ENCODE data around the gene NCAPH2. TPM values are rescaled to one million over a fixed set of nuclear protein-coding genes. Genes with fewer than 3 reads are reported as not detected.

NCAPH2 gene
- total RNA-seq, 4 donors from 2014 or later: 51.7 to 155 (median 55.4) TPM

DNA sequence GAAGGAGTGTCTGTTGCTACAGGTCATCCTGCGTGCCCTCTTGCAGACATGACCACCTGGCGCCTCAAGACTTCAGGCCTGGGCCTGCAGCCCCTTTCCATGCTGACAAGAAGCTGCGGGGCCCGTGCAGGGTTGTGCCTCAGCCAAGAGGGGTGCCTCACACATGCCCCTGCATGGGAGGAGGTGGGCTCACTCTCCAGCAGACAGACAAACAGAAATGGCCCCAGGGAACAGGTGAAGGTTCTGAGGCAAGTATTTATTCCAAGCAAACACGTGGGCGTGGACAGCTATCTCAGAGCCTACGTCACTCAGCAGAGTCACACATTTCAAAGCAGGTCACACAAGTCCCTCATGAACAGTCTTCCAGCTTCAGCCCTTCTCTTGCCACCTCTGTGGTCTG lies 60.6 kb downstream of the NCAPH2 start:
- DNase-seq: no peak
- no peaks in the 10 kb centered on the region for H3K36me3 ChIP-seq
- no peaks in the 10 kb centered on the region for H3K27me3 ChIP-seq
- no peak overlapping the region for H3K27ac ChIP-seq
- intact Hi-C loops (cut with DNase I; ENCODE audit: low total_unique reads): no loop called here
- no peaks in the 10 kb centered on the region for H3K4me1 ChIP-seq
- H3K9me3 ChIP-seq: no peaks in the 10 kb centered on the region
- H3K4me3 ChIP-seq: no peak overlapping the region
- no peak for TF ChIP-seq POLR2A (IDR thresholded peaks at IDR 0.05)
- TF ChIP-seq, protein P1, sequence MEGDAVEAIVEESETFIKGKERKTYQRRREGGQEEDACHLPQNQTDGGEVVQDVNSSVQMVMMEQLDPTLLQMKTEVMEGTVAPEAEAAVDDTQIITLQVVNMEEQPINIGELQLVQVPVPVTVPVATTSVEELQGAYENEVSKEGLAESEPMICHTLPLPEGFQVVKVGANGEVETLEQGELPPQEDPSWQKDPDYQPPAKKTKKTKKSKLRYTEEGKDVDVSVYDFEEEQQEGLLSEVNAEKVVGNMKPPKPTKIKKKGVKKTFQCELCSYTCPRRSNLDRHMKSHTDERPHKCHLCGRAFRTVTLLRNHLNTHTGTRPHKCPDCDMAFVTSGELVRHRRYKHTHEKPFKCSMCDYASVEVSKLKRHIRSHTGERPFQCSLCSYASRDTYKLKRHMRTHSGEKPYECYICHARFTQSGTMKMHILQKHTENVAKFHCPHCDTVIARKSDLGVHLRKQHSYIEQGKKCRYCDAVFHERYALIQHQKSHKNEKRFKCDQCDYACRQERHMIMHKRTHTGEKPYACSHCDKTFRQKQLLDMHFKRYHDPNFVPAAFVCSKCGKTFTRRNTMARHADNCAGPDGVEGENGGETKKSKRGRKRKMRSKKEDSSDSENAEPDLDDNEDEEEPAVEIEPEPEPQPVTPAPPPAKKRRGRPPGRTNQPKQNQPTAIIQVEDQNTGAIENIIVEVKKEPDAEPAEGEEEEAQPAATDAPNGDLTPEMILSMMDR (IDR thresholded peaks at IDR 0.05): no peak

- no peaks in the 10 kb centered on the region for H3K9me3 ChIP-seq
- intact Hi-C loops (cut with DNase I; ENCODE audit: low total_unique reads): no loop called here
- H3K36me3 ChIP-seq: no peaks in the 10 kb centered on the region
- TF ChIP-seq, protein P1 (IDR thresholded peaks at IDR 0.05): no peak
- TF ChIP-seq POLR2A (IDR thresholded peaks at IDR 0.05): no peak
- H3K4me1 ChIP-seq: no peaks in the 10 kb centered on the region
- no peaks in the 10 kb centered on the region for H3K27me3 ChIP-seq
- no peak overlapping the region for H3K4me3 ChIP-seq
- no peak for DNase-seq
- no peak overlapping the region for H3K27ac ChIP-seq
Measured at GRCh38 chr22:50569041-50569459, 61.0 kb downstream of the NCAPH2 start.

DNA sequence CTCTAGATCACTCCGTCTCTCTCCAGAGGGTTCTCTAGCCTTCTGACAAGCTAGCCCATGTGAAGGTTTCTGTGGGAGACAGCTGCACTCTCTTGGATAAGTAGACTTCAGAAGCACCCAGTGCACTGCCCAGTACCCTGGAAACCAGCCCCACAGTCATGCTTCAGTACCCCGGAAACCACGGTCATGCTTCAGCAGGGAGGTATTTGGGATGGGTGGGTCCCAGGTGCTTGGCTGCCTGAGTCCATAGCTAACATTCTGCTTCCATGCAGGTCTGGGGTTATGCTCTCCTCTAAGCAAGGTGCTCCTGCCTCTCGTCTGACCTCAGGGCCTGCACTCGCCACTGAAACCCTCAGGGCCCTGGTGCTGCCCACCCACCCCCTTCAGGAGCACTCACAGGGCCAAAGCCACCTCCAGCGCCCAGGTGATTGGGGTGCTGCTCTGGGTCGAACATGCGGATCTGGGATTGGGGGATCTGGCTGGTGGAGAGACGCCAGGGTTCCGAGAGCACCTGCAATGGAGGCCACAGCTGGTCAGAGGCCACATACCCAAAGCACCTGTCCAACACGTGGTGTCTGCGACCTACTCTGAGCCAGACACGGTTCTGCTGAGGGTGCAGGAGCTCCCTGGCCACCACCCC lies 62.0 kb downstream of the NCAPH2 start:
- no peak overlapping the region for H3K4me3 ChIP-seq
- intact Hi-C loops (cut with DNase I; ENCODE audit: low total_unique reads): no loop called here
- DNase-seq: no peak
- no peaks in the 10 kb centered on the region for H3K36me3 ChIP-seq
- no peaks in the 10 kb centered on the region for H3K4me1 ChIP-seq
- no peaks in the 10 kb centered on the region for H3K27me3 ChIP-seq
- no peaks in the 10 kb centered on the region for H3K9me3 ChIP-seq
- no peak overlapping the region for H3K27ac ChIP-seq
- TF ChIP-seq, protein P1 (IDR thresholded peaks at IDR 0.05): no peak
- no peak for TF ChIP-seq POLR2A (IDR thresholded peaks at IDR 0.05)

DNA sequence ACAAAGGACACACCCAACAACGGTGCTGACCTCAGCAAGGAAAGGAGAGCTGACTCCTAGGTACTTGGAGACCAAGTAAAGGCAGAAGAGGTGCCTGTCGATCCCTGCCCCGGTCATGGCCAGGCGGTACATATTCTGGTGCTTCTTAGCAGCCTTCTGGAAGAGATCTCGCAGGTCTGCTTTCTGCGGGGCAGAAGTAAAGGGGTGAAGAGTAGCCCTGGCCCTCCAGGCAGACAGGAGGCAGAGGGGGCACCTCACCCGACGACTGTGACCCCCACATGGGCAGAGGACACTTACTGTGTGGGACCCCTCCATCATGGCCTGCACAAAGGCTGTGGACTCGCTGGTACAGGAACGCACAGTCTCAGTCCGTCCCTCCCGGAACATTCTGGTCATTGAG lies 62.8 kb downstream of the NCAPH2 start:
- H3K27ac ChIP-seq: no peak overlapping the region
- H3K9me3 ChIP-seq: no peaks in the 10 kb centered on the region
- no peaks in the 10 kb centered on the region for H3K27me3 ChIP-seq
- no peaks in the 10 kb centered on the region for H3K36me3 ChIP-seq
- no peak for TF ChIP-seq POLR2A (IDR thresholded peaks at IDR 0.05)
- TF ChIP-seq, protein P1 (IDR thresholded peaks at IDR 0.05): no peak
- no peak overlapping the region for H3K4me3 ChIP-seq
- no peak for DNase-seq
- H3K4me1 ChIP-seq: no peaks in the 10 kb centered on the region
- intact Hi-C loops (cut with DNase I; ENCODE audit: low total_unique reads): no loop called here

- no peak overlapping the region for H3K4me3 ChIP-seq
- intact Hi-C loops (cut with DNase I; ENCODE audit: low total_unique reads): no loop called here
- H3K27me3 ChIP-seq: no peaks in the 10 kb centered on the region
- no peaks in the 10 kb centered on the region for H3K36me3 ChIP-seq
- no peak overlapping the region for H3K27ac ChIP-seq
- no peak for DNase-seq
- no peaks in the 10 kb centered on the region for H3K4me1 ChIP-seq
- TF ChIP-seq, protein P1 (IDR thresholded peaks at IDR 0.05): no peak
- TF ChIP-seq POLR2A (IDR thresholded peaks at IDR 0.05): no peak
- H3K9me3 ChIP-seq: no peaks in the 10 kb centered on the region
Measured at GRCh38 chr22:50571264-50572175, 63.5 kb downstream of the NCAPH2 start.

Measured in uterus (tissue), 4 donors.